OCI-LY1 (cell line): ENCODE measurements around the gene MAGEB6.

Experiments used
- H2AFZ ChIP-seq: fragments of 200-600 bp; sonication (generic), shearing (Covaris generic); 2 replicates; pipeline ENCODE4 v1.6.0; 2014; ENCODE audit warnings: antibody characterized with exemption, mild to moderate bottlenecking, low read length
- H3F3A ChIP-seq: fragments of 200-600 bp; sonication (generic), shearing (Covaris generic); 2 replicates; pipeline ENCODE4 v1.6.0; 2014; ENCODE audit warnings: mild to moderate bottlenecking, antibody characterized with exemption, low read length, moderate library complexity; ENCODE audit not compliant: insufficient read depth
- H3K27ac ChIP-seq: fragments of 200-600 bp; sonication (generic); 2 replicates; pipeline ENCODE4 v1.5.1; 2014; ENCODE audit warnings: low read length, mixed run types, mild to moderate bottlenecking, low read depth; ENCODE audit not compliant: poor library complexity, severe bottlenecking
- H3K27me3 ChIP-seq: fragments of 200-600 bp; sonication (generic); 2 replicates; pipeline ENCODE4 v1.6.0; 2014; ENCODE audit warnings: antibody characterized with exemption, mild to moderate bottlenecking, low read length, moderate library complexity; ENCODE audit not compliant: insufficient read depth
- H3K36me3 ChIP-seq: fragments of 200-600 bp; sonication (generic); 2 replicates; pipeline ENCODE4 v1.6.1; 2014; ENCODE audit warnings: mild to moderate bottlenecking, antibody characterized with exemption, low read length, moderate library complexity, mixed read lengths; ENCODE audit not compliant: insufficient read depth
- H3K4me1 ChIP-seq: fragments of 200-600 bp; sonication (generic); 2 replicates; pipeline ENCODE4 v1.5.1; 2014; ENCODE audit warnings: mild to moderate bottlenecking, low read length, moderate library complexity; ENCODE audit not compliant: insufficient read depth, severe bottlenecking
- H3K4me2 ChIP-seq: fragments of 200-600 bp; sonication (generic), shearing (Covaris generic); 2 replicates; pipeline ENCODE4 v1.6.1; 2014; ENCODE audit warnings: low read length
- H3K4me3 ChIP-seq: fragments of 200-600 bp; sonication (generic); 2 replicates; pipeline ENCODE4 v1.5.1; 2014; ENCODE audit warnings: low read length, low read depth, mild to moderate bottlenecking, mixed read lengths; ENCODE audit not compliant: poor library complexity, severe bottlenecking
- H3K79me2 ChIP-seq: fragments of 200-600 bp; shearing (Covaris generic); 2 replicates; pipeline ENCODE4 v1.6.1; 2016; ENCODE audit warnings: mixed run types, low read length, mixed read lengths; ENCODE audit not compliant: insufficient read depth
- H3K9ac ChIP-seq: fragments of 200-600 bp; sonication (generic), shearing (Covaris generic); 2 replicates; pipeline ENCODE4 v1.6.1; 2014; ENCODE audit warnings: mild to moderate bottlenecking, low read length, mixed read lengths
- H3K9me2 ChIP-seq: fragments of 200-600 bp; sonication (generic), shearing (Covaris generic); 2 replicates; pipeline ENCODE4 v1.6.1; 2014; ENCODE audit warnings: low read depth, mild to moderate bottlenecking, low read length, mixed read lengths
- H3K9me3 ChIP-seq: fragments of 200-600 bp; shearing (Covaris generic); 2 replicates; pipeline ENCODE4 v1.6.1; 2014; ENCODE audit warnings: low read length, mixed read lengths
- H4K20me1 ChIP-seq: fragments of 200-600 bp; sonication (generic), shearing (Covaris generic); 2 replicates; pipeline ENCODE4 v1.6.0; 2016; ENCODE audit warnings: mild to moderate bottlenecking, low read length; ENCODE audit not compliant: insufficient read depth
- EZH2 ChIP-seq: fragments of 200-600 bp; sonication (generic), shearing (Covaris generic); IDR thresholded peaks from 2 replicates; pipeline ENCODE4 v1.8.0; 2017; ENCODE audit warnings: borderline replicate concordance, mixed run types, mild to moderate bottlenecking, antibody characterized with exemption, low read length, moderate library complexity, mixed read lengths
- TF ChIP-seq, protein P1 (sequence below): fragments of 200-600 bp; sonication (generic), shearing (Covaris generic); IDR thresholded peaks from 2 replicates; pipeline ENCODE4 v1.5.1; 2017; ENCODE audit warnings: mild to moderate bottlenecking, antibody characterized with exemption, low read length, moderate library complexity, mixed read lengths

The MAGEB6 gene, protein sequence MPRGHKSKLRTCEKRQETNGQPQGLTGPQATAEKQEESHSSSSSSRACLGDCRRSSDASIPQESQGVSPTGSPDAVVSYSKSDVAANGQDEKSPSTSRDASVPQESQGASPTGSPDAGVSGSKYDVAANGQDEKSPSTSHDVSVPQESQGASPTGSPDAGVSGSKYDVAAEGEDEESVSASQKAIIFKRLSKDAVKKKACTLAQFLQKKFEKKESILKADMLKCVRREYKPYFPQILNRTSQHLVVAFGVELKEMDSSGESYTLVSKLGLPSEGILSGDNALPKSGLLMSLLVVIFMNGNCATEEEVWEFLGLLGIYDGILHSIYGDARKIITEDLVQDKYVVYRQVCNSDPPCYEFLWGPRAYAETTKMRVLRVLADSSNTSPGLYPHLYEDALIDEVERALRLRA

DNA sequence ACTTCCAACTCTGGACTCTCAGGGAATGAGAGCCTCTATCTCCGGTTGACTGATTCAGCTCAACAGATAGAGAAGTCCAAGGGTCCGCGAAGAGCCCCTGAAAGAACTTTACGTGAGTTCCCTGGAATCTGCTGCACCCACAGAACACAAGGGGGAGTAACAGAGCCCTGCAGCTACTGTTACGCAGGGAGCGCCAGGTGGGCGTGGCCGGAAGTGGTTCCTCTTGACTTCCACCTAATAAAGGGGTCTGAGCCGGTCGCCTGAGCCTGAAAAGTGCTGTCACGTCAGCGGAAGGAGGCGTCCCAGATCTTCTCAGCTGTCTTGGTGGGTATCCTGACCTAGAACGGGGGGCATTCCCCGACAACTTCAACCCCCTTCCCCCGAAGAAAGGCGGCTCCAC, at the start of gene MAGEB6:
Gene MAGEB6 (plus strand): TSS at position 237 of the 400 bp plus-strand sequence. CDS start 1,407 bp downstream, outside the sequence.
- Histone ChIP-seq H2AFZ (no peak within 1 kb of the TSS), H4K20me1 (no peaks in the 10 kb centered on the region), H3K27me3 (no peaks in the 10 kb centered on the region), H3K4me2 (no peak within 1 kb of the TSS), H3K27ac (no peak within 1 kb of the TSS), H3K4me1 (no peaks in the 10 kb centered on the region), H3K9me3 (no peaks in the 10 kb centered on the region), H3K9ac (no peak within 1 kb of the TSS), H3K9me2 (no peaks in the 10 kb centered on the region), H3F3A (no peaks in the 10 kb centered on the region), H3K36me3 (no peaks in the 10 kb centered on the region), H3K4me3 (no peak within 1 kb of the TSS), H3K79me2 (no peaks in the 10 kb centered on the region)
- TF ChIP-seq EZH2 = no peak
- TF ChIP-seq, protein P1, sequence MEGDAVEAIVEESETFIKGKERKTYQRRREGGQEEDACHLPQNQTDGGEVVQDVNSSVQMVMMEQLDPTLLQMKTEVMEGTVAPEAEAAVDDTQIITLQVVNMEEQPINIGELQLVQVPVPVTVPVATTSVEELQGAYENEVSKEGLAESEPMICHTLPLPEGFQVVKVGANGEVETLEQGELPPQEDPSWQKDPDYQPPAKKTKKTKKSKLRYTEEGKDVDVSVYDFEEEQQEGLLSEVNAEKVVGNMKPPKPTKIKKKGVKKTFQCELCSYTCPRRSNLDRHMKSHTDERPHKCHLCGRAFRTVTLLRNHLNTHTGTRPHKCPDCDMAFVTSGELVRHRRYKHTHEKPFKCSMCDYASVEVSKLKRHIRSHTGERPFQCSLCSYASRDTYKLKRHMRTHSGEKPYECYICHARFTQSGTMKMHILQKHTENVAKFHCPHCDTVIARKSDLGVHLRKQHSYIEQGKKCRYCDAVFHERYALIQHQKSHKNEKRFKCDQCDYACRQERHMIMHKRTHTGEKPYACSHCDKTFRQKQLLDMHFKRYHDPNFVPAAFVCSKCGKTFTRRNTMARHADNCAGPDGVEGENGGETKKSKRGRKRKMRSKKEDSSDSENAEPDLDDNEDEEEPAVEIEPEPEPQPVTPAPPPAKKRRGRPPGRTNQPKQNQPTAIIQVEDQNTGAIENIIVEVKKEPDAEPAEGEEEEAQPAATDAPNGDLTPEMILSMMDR = no peak

DNA sequence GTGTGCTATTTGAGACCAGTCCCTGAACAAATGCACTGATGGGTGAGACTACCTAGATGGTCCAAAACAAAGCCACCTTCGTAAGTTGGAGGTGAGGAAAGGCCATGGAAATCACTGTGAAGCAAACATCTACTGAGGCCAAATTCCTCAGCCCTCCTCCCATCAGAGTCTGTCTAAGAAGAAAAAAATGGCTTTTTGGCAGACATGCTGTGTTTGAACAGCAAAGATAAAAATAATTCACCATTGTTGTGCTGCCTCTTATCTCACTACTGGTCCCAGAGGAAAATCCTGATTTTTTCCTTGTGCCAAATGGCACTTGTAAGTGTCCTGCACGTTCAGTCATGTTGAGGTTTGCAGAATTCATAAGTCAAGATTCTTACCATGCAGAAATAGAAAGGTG, 46.2 kb upstream of the MAGEB6 start:
- no peaks in the 10 kb centered on the region for H3F3A ChIP-seq
- H4K20me1 ChIP-seq = no peaks in the 10 kb centered on the region
- no peaks in the 10 kb centered on the region for H3K4me1 ChIP-seq
- H3K79me2 ChIP-seq = no peaks in the 10 kb centered on the region
- H3K9me3 ChIP-seq = no peaks in the 10 kb centered on the region
- H3K9me2 ChIP-seq = no peaks in the 10 kb centered on the region
- no peak for TF ChIP-seq EZH2
- TF ChIP-seq, protein P1 = no peak
- no peak overlapping the region for H3K4me2 ChIP-seq
- H3K9ac ChIP-seq = no peak overlapping the region
- no peak overlapping the region for H3K27ac ChIP-seq
- H2AFZ ChIP-seq = no peak overlapping the region
- H3K27me3 ChIP-seq = no peaks in the 10 kb centered on the region
- H3K4me3 ChIP-seq = no peak overlapping the region
- H3K36me3 ChIP-seq = no peaks in the 10 kb centered on the region

DNA sequence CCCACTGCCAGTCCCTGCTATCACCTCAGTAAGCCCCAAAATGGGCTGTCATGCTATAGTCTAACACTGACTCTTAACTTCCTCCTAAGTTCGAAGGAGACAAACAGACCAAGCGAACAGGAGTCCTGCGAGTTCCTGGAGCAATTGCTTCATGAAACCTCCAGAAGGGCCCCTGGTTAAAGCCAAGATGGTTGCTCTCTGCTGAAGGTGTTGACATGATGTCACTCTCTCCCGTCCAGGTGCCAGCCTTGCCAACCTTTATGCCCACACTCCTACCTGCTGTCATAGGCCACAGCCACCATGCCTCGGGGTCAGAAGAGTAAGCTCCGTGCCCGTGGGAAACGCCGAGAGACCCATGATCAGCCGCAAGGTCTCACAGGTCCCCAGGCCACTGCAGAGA, 31.9 kb upstream of the MAGEB6 start, which contains the start of gene MAGEB6B:
Gene MAGEB6B (plus strand): TSS at position 301 of the 400 bp plus-strand sequence. CDS start 0 bp downstream, at position 301.
- no peaks in the 10 kb centered on the region for H3K9me2 ChIP-seq
- H3K9me3 ChIP-seq = no peaks in the 10 kb centered on the region
- H3K36me3 ChIP-seq = no peaks in the 10 kb centered on the region
- H3K9ac ChIP-seq = no peak within 1 kb of the TSS
- no peak within 1 kb of the TSS for H3K4me3 ChIP-seq
- no peaks in the 10 kb centered on the region for H4K20me1 ChIP-seq
- no peak within 1 kb of the TSS for H3K4me2 ChIP-seq
- H3K79me2 ChIP-seq = no peaks in the 10 kb centered on the region
- no peaks in the 10 kb centered on the region for H3K4me1 ChIP-seq
- no peak within 1 kb of the TSS for H3K27ac ChIP-seq
- H2AFZ ChIP-seq = no peak within 1 kb of the TSS
- no peaks in the 10 kb centered on the region for H3K27me3 ChIP-seq
- no peaks in the 10 kb centered on the region for H3F3A ChIP-seq
- no peak for TF ChIP-seq EZH2
- TF ChIP-seq, protein P1 = no peak
